CD4-positive, alpha-beta T cell treated with Interleukin-21 for 1 hour (primary cell): ENCODE data around the gene MMP11.

Experiments
- DNase-seq: peaks from one replicate; pipeline ENCODE4 v3.0.0-alpha.2; 2020

The MMP11 gene

DNA sequence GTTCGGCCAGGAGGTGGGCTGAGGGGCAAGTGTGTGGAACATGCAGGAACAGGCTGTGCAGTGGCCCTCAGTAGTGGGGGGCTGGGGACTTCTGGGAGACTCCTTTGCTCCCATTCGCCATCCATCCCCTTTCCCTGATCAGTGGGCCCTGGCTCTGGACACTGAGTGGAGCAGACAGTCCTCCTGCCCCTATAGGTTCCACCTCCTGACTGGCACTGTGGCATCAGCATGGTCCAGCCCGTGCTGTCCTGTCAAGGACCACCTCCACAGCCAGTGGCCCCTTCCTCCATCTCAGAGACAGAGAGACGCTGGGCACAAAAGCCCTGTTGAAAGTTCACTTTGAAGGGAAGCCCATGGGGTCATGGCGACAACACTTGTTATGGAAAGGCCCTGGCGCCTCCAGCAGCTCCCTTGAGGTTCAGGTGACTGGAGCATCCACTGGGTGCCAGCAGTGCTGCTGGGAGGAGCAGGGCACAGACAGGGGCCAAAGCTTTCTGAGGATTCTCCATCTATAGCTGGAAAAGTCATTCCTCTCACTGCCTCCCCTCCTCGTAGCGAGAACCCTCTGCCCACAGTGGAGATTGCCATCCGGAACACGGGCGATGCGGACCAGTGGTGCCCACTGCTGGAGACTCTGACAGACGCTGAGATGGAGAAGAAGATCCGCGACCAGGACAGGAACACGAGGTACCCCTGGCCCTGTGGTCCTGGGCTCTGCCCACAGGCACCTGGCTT, 60.5 kb downstream of the MMP11 start:
- DNase-seq, result no peak
